ENCODE measurements around the gene PCDH15.

PCDH15 gene

GRCh38 chr10:53843736-53844362 is 957.2 kb downstream of the PCDH15 start:
- no peak for DNase-seq (ENCODE audit: low spot score)

- DNase-seq (ENCODE audit: low spot score): no peak
Observed at GRCh38 chr10:53841483-53842145, 959.4 kb downstream of the PCDH15 start.

- no peak for DNase-seq (ENCODE audit: low spot score)
Observed at GRCh38 chr10:53840653-53841052, 960.4 kb downstream of the PCDH15 start.

GRCh38 chr10:53839440-53840039 is 961.5 kb downstream of the PCDH15 start:
- no peak for DNase-seq (ENCODE audit: low spot score)

- no peak for DNase-seq (ENCODE audit: low spot score)
Observed at GRCh38 chr10:53836638-53837037, 964.4 kb downstream of the PCDH15 start.

GRCh38 chr10:53833908-53834307 is 967.1 kb downstream of the PCDH15 start:
- no peak for DNase-seq (ENCODE audit: low spot score)

GRCh38 chr10:53827261-53827660 is 973.8 kb downstream of the PCDH15 start:
- no peak for DNase-seq (ENCODE audit: low spot score)

GRCh38 chr10:53808677-53809372 is 992.2 kb downstream of the PCDH15 start:
- no peak for DNase-seq (ENCODE audit: low spot score)

GRCh38 chr10:53786236-53786900 is 1014.7 kb downstream of the PCDH15 start:
- DNase-seq (ENCODE audit: low spot score): no peak

GRCh38 chr10:53771701-53772100 is 1029.3 kb downstream of the PCDH15 start:
- DNase-seq (ENCODE audit: low spot score): no peak

- no peak for DNase-seq (ENCODE audit: low spot score)
Observed at GRCh38 chr10:53770903-53771302, 1030.1 kb downstream of the PCDH15 start.

- DNase-seq (ENCODE audit: low spot score): no peak
Observed at GRCh38 chr10:53765311-53765710, 1035.7 kb downstream of the PCDH15 start.

- no peak for DNase-seq (ENCODE audit: low spot score)
Observed at GRCh38 chr10:53754596-53755250, 1046.3 kb downstream of the PCDH15 start.
